Fibroblast of the aortic adventitia (primary cell): ENCODE data around the gene EFCAB12. TPM values are rescaled to one million over a fixed set of nuclear protein-coding genes. Genes with fewer than 3 reads are reported as not detected.
A peak's percentile ranks its signal among the peaks of the same experiment; 100 is the strongest.
"Not testable (repeated sequence)": the region's sequence is repeated elsewhere in the genome, so short reads cannot be mapped to it uniquely, and the experiment has no call there.

Source experiments
- DNase-seq: peaks from one replicate; pipeline ENCODE4 v3.0.0-alpha.2; 2010; ENCODE audit warnings: low read depth
- H3K4me3 ChIP-seq: 2 replicates; pipeline ENCODE4 v1.5.1; 2011; ENCODE audit warnings: low read depth, mild to moderate bottlenecking, control low read depth, low read length, moderate library complexity
- CTCF ChIP-seq: IDR thresholded peaks from 2 replicates; pipeline ENCODE4 v1.5.1; 2011; ENCODE audit warnings: mild to moderate bottlenecking, low read length, control low read depth, inconsistent platforms; ENCODE audit not compliant: insufficient read depth
- total RNA-seq: library from RNA; depleted of rRNA; stranded (reverse); fragments of >200 nt; gene quantifications from 2 replicates; pipeline ENCODE4 v1.2.3, GENCODE V29; 2012; ENCODE audit warnings: low replicate concordance

The EFCAB12 gene
- total RNA-seq, 1 donor, result under 0.01 TPM

- H3K4me3 ChIP-seq, result no peak overlapping the region
- DNase-seq, result no peak
- TF ChIP-seq CTCF, result no peak
Observed at GRCh38 chr3:129418041-129418973, 10.1 kb downstream of the EFCAB12 start.

- peak; percentile 84 for DNase-seq
- no peak for TF ChIP-seq CTCF
- H3K4me3 ChIP-seq, result no peak overlapping the region
Observed at GRCh38 chr3:129417326-129417725, 11.1 kb downstream of the EFCAB12 start.

GRCh38 chr3:129416415-129416814 is 12.0 kb downstream of the EFCAB12 start:
- no peak for DNase-seq
- no peak for TF ChIP-seq CTCF

GRCh38 chr3:129415830-129416229 is 12.6 kb downstream of the EFCAB12 start:
- no peak for TF ChIP-seq CTCF
- H3K4me3 ChIP-seq, result no peak overlapping the region
- no peak for DNase-seq

More at GRCh38 chr3:129416415-129416814, 12.0 kb downstream of the EFCAB12 start:
- H3K4me3 ChIP-seq, result no peak overlapping the region

- no peak for DNase-seq
- TF ChIP-seq CTCF, result no peak
- no peak overlapping the region for H3K4me3 ChIP-seq
Observed at GRCh38 chr3:129415378-129415777, 13.1 kb downstream of the EFCAB12 start.

- DNase-seq, result peak; percentile 93
- TF ChIP-seq CTCF, result no peak
- no peak overlapping the region for H3K4me3 ChIP-seq
Observed at GRCh38 chr3:129413687-129414506, 14.5 kb downstream of the EFCAB12 start.

GRCh38 chr3:129413238-129413637 is 15.2 kb downstream of the EFCAB12 start:
- not testable (repeated sequence) for DNase-seq, H3K4me3 ChIP-seq
